ENCODE measurements around the gene TCP11. TPM values are rescaled to one million over a fixed set of nuclear protein-coding genes. Genes with fewer than 3 reads are reported as not detected.

TCP11 gene
- total RNA-seq, 2 donors from 2014 or later: not detected

DNA sequence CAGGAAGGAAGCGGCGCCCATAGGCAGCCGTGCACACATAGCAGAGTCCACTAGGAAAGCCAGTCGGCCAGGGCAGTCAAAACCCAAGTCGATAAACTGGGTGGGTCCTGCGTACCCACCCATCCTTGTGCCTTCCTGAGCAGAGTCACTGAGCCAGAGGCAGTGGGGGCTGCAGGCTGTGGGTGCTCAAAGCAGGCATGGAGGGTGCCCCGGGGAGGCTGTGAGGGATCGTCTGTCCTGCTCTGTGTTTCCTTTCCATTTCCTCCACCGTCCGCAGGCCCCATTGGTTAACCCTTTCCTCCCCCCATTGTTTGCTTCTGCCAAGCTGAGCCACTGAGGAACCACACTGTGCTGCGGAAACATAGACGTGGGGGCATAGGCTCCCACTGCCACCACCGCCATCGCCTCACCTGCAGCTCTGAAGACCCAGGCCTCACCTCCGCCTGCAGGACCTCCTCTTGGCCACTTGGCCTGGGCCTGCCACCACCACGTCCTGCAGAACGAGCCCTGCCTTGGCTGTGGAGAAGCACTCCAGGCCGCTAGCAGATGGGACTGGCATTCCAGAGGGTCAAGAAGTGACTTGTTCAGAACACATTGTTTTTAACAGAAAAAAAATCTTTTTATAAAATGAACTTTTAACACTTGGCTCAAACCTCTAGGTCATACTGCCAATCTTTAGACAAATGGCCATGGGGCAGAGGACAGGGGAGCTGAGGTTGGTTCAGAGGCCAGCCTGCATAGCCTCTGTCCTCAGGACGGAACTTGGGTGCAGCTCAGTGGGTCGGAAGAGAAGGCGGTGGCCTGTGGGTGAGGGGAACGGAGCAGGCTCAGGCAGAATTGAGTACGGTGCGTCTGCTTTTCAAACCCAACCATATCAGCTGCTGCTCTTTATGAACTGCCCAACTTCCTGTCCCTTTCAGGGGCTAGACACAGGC, 52.6 kb downstream of the TCP11 start:
- H3K4me1 ChIP-seq: peaks cover 0 to 39% of the 10 kb centered on the region in 2 donors
- TF ChIP-seq, protein P1, sequence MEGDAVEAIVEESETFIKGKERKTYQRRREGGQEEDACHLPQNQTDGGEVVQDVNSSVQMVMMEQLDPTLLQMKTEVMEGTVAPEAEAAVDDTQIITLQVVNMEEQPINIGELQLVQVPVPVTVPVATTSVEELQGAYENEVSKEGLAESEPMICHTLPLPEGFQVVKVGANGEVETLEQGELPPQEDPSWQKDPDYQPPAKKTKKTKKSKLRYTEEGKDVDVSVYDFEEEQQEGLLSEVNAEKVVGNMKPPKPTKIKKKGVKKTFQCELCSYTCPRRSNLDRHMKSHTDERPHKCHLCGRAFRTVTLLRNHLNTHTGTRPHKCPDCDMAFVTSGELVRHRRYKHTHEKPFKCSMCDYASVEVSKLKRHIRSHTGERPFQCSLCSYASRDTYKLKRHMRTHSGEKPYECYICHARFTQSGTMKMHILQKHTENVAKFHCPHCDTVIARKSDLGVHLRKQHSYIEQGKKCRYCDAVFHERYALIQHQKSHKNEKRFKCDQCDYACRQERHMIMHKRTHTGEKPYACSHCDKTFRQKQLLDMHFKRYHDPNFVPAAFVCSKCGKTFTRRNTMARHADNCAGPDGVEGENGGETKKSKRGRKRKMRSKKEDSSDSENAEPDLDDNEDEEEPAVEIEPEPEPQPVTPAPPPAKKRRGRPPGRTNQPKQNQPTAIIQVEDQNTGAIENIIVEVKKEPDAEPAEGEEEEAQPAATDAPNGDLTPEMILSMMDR (IDR thresholded peaks at IDR 0.05): no peak
- no peak for DNase-seq (ENCODE audit: low spot score)
- no peak overlapping the region for H3K4me3 ChIP-seq
- H3K9me3 ChIP-seq: no peaks in the 10 kb centered on the region
- H3K36me3 ChIP-seq: peaks cover 60% of the 10 kb centered on the region
- H3K27ac ChIP-seq: peak overlapping the region in 1 of 2 donors; percentile 37
- H3K27me3 ChIP-seq: no peaks in the 10 kb centered on the region

DNA sequence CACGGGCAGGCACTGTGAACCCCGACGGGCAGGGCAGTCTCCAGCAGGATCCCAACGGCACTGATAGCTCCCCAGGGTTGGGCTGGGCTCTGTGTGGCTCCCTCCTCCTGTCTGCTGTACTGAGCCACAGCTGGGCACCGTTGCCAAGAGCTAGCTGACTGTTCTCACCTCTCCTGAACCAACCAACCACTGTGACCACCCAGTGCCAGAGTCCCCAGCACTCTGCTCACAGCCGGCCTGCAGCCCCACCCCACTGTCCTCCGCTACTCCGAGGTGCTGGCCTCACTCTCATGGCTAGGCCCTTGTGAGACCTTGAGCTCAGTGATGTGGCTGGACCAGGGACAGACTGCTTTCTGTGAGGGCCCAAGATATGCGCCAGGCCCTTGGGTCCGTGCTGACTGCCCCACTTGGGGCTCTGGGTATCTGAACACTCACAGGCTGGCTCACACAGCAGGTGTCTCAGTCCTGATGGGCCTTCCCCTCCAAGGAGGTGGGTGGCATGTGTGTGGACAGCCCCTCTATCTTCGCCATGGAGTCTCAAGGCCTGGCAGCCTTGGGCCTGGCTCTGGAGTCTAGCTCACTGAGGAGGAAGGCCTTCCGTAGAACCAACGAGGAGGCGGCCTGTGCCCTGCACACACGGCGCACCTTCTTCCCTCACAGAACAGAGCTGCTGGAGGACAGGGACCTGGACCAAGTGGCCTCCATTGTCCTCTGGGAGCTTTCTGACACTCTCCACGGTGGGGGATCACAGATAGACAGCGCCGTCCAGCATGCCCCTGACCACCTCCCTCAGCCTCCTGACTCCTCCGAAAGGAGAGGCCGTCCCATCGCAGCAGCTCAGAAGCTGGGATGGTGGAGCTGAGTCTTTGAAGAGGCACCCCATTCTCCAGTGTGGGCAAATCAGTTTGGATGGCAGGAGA, 53.5 kb downstream of the TCP11 start:
- H3K27ac ChIP-seq: peak overlapping the region; percentile 31 to 35
- DNase-seq (ENCODE audit: low spot score): no peak
- H3K9me3 ChIP-seq: no peaks in the 10 kb centered on the region
- TF ChIP-seq, protein P1 (IDR thresholded peaks at IDR 0.05): no peak
- peaks cover 0 to 30% of the 10 kb centered on the region in 2 donors for H3K4me1 ChIP-seq
- H3K4me3 ChIP-seq: no peak overlapping the region
- no peaks in the 10 kb centered on the region for H3K27me3 ChIP-seq
- H3K36me3 ChIP-seq: peaks cover 69% of the 10 kb centered on the region

DNA sequence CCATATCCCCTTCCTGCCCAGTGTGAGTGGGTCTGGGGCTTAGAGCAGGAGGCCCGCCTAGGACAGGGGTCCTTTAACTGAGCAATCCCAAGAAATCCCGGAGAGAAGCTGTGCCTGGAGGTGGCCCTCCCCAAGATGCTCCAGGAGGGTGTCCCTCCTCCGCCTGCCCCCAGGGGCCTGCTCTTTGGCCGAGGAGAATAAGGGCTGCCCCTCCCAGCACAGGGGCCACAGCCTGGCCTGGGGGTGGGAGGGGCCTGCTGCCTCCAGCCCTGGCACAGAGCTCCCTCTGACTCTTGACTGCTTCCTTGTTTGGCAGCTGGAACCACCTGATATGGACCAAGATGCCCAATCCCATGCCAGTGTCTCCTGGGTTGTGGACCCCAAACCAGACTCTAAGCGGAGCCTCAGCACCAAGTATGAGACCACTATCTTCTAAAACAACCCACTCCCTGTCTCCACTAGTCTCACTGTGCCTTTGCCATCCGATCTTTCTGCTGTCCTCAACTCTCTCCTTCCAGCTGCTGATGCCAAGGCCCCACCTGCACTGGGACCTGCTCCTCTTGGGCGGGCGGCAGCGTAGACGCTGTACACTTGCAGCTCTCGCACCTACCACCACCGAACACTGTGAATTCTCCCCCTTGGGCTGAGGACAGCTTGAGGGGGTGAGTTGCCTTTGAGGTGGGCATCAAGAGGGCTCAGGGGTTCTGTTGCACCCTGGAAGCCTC, 54.3 kb downstream of the TCP11 start:
- Histone ChIP-seq H3K27me3 (no peaks in the 10 kb centered on the region), H3K27ac (no peak overlapping the region), H3K9me3 (no peaks in the 10 kb centered on the region), H3K36me3 (peaks cover 77% of the 10 kb centered on the region), H3K4me3 (no peak overlapping the region), H3K4me1 (peaks cover 0 to 24% of the 10 kb centered on the region in 2 donors)
- no peak for DNase-seq (ENCODE audit: low spot score)
- TF ChIP-seq, protein P1 (IDR thresholded peaks at IDR 0.05): no peak

DNA sequence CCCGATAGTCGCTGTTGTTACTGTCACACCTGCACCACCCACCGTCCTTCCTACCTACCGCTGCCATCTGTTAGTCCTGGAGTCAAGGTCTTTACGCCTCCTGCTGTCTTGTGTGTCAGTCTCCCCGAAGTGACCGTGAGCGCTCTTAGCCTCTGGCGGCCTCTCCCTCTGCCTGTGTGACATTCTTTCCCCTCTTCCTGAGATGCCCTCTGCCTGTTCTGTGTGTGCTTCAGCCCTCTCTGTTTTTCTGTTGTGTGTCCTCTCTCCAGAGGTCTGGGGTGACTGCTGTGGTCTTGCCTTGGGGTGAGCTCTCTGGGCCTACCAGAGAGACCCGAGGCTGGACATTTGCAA, 54.9 kb downstream of the TCP11 start:
- H3K4me1 ChIP-seq: peaks cover 0 to 29% of the 10 kb centered on the region in 2 donors
- no peak for DNase-seq (ENCODE audit: low spot score)
- H3K27me3 ChIP-seq: no peaks in the 10 kb centered on the region
- no peak overlapping the region for H3K27ac ChIP-seq
- TF ChIP-seq, protein P1 (IDR thresholded peaks at IDR 0.05): no peak
- no peak overlapping the region for H3K4me3 ChIP-seq
- peaks cover 83% of the 10 kb centered on the region for H3K36me3 ChIP-seq
- no peaks in the 10 kb centered on the region for H3K9me3 ChIP-seq

Data from right atrium auricular region (tissue), 2 donors.